Fibroblast of skin of scalp (primary cell): Measurements from ENCODE around the gene PTPRT. TPM values are rescaled to one million over a fixed set of nuclear protein-coding genes. Genes with fewer than 3 reads are reported as not detected.

Experiments
- DNase-seq: peaks from one replicate; pipeline ENCODE4 v3.0.0-alpha.2; 2013
- polyA plus RNA-seq, 2 experiments: library from polyadenylated mRNA; unstranded; fragments of 120-200 nt; gene quantifications; one replicate each; pipeline ENCODE4 v1.2.1, GENCODE V29; 2013; ENCODE audit not compliant: insufficient read length in 2 of 2

Gene PTPRT
- polyA plus RNA-seq (2013, experiment 1 of 2; ENCODE audit: insufficient read length), result not detected
- 0.32 TPM for polyA plus RNA-seq (2013, experiment 2 of 2; ENCODE audit: insufficient read length)

DNA sequence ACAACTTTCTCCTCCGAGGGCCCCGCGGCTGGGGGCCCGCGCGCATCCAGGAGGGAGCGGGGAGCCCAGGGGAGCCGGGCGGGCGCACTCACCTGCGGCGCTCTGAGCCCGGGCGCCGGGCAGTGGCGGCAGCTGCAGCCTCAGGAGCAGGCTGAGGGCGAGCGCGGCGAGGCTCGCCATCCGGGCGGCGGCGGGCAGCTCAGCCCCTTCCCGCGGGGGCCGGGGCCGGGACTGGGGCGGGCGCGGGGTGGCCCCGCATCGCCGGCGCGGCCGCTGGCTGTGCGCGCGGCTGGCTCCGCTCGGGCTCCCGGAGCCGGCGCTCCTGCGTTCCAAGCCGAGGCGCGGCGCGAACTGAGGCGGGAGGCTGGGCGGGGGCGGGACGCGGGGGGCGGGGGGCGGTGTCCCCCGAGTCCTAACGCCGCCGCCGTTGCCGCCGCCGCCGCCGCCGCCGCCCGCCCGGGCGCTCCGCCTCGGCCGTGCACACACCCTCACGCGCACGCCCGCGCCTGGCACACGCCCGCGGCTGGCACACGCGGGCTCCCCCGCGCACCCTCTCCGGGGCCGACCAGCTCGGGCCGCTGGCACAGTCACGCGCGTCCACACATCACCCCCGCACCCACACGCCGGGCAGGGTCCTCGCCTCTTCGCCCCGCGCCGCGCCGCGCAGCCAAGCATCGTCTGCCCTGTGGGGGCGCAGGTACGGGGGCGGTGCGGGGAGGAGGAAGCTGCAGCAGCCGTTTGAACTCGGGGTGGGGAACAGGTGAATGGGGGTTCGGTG is at the start of gene PTPRT:
PTPRT (minus strand) TSS at position 353 of the 778 bp plus-strand sequence; CDS start at position 180, 173 bp downstream.
- DNase-seq, result no peak

DNA sequence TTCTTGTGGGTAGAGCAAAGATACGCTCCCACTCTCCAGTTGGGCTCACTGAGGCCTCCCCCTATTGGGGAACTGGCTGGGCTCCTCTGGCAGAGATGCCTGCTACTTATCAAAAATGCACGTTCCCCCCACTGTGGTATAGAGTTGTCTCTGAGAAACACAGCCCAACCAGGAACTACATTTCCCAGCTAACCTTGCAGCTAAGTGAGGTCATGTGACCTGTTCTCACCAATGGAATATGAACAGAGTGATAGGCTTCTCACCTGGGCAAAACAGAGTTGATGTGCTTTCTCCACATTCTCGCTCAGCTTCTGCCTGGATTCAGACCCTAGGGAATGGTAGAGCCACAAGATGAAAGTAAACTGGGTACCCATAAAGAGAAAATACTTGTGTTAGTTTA is 49.1 kb upstream of the PTPRT start:
- DNase-seq, result no peak

DNA sequence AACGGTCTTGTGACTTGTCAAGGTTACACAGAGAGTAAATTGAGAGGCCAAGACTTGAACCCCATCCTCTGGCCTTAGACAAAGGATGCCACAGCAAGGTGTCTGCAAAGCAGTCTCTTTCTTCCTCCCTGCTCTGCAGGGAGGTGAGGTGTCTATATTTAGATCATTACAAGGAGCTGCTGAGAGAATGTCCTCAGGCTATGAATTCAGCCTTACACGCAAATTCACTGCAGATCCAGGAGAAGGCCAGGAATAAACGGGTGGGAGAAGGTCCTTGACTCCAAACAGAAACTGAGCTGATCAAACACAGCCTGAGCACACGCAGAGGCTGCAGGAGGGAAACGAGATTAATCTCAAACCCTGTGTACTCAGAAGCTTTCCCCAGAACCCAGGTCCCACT is 48.6 kb upstream of the PTPRT start:
- no peak for DNase-seq

DNA sequence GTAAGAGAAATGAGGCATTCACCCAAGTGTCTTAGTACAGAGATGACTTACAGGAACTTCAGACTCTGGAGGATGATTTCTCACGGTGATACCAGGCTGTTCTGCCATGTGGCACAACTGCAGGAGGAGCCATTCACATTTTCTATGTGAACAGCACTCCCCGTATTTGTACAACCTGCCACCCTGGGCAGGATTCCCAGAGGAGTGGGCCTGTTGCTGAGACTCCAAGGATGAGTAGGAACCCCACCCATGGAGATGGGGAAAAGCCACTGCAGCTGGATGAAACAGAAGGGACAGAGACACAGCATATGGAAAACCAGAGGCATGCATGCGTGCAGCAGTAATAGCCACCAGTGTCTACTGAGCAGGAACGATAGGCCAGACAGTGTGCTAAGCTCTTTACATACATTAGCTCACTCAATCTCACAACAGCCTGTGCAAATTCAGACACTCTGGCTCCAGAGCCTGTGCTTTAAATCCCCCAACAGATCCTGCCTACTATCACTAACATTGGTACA is 48.0 kb upstream of the PTPRT start:
- DNase-seq, result no peak

DNA sequence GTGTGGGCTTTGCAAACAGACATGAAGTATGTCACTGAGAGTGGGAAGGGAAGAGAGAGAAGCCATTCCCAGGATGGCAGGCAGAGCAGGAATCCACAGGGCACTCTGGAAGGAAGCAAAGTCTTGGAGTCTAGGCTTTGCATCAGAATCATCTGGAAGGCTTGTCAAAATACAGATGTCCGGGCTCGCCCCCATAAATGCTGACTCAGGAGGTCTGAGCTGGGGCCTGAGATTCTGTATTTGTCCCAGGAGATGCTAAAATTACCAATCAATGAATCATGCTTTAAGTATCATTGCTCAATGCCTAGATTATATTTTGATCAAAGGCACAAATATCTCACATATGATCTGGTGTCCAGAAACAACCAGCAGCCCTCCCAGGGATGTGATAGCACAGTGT is 46.3 kb upstream of the PTPRT start:
- DNase-seq, result no peak

DNA sequence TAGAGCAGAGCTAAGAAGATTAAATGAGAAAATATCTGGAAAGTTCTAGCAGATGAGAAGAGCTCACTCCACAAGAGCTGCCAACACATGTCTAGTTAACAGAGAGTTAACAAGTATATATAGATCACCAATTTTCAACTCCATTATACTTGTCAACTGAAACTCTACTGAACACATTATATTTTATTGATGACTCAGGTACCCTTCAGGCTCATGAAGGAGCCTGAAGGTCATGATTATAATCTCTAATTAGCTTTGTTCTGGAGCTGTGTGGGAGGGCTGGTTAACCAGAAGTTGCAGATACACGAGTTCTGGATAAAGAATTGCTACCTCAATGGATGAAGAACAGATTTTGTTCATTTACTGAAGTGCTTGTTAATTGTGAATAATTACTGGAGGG is 42.1 kb upstream of the PTPRT start:
- no peak for DNase-seq

DNA sequence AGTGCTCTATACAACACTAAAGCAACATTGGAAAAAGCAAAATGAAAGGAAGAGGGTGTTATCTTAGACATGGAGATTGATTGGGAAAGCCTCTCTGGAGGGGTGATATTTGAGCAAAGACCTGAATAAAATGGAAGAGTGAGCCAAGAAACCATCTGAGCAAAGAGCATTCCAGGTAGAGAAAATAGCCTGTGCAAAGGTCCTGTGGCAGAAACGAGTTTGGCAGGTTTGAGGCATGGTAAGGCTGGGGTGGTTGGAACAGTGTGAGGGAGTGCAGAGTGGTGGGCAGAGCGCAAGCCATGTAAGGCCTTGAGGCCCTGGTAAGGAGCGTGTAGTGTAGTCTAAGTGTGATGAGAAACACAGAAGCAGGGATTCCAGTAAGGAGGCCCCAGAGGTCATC is 40.0 kb upstream of the PTPRT start:
- DNase-seq, result no peak

DNA sequence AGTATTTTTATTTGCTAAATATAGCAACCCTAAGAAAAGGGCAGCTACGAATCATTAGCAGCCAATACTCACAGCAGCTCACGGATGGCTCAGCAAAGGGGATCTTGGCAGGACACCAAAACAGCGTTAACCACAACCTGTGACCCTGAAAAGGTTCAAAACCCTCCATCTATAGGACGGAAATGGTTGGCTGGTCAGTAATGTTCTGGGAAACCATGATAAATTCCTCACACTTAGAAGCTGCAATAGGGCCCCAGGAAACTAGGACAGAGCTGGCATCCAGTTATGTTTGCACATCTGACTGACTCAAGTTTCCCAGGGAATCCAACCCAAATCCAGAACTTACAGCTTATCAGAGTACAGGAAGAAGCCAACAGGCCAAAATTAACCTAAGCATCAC is 30.9 kb upstream of the PTPRT start:
- DNase-seq, result peak; percentile 24

DNA sequence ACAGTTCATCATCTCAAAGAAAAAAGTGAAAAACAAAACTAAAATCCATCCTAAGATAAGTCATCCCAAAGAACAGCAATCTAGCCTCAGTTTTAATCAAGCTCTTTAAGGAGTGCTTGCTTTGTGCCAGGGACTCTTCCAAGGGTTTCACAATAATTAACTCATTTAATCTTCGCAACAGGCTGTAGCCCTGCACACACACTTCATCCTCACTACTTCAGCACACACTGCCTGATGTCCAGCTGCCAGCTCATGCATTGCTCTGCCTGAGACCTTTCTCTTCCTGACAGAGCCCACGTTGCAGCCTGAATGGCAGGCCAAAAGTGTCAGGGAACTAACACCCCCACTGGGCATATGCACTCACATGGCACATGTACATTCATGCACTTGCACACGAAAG is 21.2 kb upstream of the PTPRT start:
- no peak for DNase-seq

DNA sequence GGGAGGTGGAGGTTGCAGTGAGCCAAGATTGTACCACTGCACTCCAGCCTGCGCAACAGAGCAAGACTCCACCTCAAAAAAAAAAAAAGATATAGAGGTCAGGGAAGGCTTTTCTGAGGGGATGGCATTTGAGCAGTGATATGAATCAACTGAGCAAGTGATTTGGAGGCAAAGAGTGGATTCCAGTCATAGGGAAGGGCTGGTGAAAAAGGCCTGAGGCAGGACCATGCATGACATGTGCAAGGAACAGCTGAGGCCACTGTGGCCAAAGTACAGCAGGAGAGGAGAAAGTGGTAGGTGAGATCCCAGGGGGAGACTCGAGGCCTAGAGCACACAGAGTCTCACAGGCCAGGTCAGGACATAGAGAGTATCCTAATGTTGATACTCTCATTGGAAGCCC is 20.1 kb upstream of the PTPRT start:
- no peak for DNase-seq

DNA sequence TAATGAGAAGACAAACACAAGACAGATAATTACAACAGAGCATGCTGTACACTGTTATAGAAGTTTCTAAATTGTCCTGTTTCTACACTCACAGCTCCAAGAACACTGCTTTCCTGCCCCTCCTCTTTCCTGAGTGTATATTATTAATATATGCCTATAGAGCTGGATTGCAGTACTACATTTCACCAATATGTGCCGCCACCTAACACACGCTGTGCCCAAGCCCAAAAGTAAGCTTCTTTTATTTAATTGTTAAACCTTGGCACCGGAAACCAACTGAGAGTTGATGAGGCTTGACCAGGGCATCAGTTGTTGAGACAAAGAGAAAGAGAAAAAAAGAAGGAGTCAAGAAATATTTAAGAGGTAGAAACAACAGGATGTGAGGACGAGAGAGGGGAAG is 16.0 kb upstream of the PTPRT start:
- no peak for DNase-seq

DNA sequence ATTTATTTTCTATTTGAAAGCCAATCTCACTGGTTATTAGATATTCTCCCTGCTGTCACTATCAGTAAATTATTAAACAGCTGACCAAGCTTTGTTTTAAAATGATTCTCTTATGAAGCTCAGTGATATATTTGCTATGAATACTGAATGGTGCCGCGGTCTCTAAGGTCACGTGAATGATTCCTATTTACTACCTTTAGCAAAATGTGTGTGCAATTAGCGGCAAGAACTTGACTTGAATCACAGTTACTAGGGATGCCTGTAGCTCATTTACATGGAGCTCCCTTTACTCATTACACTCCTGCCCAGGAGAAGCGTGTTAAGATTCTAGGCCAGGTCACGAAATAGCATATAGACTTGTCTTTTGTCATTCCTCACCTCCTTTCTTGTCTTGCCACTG is 12.4 kb upstream of the PTPRT start:
- no peak for DNase-seq

DNA sequence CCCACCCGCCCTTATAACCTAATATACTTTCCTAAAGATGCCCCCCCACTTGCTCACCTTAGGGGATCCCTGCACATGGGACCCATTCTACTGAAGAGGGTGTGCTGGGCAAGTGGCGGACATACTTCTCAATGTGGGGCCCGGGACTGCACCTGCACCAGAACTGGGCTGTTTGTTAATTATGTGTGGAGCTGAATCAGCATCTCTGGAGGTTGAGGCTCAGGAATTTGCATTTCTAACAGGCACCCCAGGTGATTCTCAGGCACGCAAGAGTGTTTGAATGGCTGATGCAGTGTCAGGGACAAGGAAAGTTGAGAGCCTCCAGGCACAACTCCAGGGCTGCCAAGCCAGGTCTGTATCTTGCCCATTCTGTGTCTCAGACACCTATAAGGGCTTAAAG is 8.9 kb upstream of the PTPRT start:
- DNase-seq, result no peak

DNA sequence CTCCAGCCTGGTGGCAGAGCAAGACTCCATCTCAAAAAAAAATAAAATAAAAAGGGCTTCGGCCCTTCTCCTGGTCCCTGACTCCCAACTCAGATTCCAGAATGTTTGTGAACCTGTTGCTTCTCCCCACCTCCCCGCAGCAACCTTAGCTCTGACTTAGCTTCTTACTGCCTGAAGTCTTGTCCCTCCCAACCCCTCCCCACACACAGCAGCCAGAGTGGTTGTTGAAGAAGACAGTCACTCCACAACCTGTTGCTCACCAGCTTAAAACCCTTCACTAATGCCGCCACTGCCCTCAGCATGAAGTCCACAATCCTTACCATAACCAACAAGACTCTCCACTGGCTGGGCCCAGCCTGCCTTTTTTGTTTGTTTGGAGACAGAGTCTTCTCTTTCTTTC is 6.5 kb upstream of the PTPRT start:
- DNase-seq, result no peak

DNA sequence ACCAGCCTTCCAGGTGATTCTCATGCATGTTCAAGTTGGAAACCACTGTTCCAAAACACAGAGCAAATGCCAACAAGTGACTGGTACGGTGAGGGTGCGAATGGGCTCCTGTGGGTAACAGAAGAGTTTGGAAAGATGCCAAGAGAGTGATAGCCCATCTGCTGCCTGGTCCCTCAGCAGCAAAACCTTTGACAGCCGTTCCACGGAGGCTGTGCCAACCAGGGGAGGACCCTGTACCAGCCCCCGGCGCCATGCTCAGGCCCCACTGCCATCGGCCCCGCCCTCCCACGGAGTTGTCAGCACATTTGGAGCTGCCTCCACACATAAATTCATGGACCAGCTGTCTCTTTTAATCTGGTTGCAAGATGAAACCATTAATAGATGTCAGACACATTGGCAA is 4.4 kb upstream of the PTPRT start:
- DNase-seq, result no peak

DNA sequence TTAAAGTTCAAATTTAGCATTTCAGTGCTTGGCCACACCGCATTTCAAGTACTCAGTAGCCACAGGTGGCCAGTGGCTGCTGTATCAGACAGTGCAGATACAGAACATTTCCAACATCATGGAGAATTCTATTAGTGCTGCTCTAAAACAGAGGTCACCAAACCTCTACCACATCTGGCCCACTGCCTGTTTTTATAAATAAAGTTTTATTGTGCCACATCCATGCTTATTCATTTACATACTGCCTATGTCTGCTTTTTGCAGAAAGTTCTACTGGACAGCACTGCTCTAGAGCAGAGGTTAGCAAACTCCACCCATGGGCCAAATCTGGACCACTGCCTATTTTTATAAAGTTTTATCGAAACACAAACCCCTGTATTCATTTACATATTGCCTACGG is 3.7 kb upstream of the PTPRT start:
- DNase-seq, result no peak

DNA sequence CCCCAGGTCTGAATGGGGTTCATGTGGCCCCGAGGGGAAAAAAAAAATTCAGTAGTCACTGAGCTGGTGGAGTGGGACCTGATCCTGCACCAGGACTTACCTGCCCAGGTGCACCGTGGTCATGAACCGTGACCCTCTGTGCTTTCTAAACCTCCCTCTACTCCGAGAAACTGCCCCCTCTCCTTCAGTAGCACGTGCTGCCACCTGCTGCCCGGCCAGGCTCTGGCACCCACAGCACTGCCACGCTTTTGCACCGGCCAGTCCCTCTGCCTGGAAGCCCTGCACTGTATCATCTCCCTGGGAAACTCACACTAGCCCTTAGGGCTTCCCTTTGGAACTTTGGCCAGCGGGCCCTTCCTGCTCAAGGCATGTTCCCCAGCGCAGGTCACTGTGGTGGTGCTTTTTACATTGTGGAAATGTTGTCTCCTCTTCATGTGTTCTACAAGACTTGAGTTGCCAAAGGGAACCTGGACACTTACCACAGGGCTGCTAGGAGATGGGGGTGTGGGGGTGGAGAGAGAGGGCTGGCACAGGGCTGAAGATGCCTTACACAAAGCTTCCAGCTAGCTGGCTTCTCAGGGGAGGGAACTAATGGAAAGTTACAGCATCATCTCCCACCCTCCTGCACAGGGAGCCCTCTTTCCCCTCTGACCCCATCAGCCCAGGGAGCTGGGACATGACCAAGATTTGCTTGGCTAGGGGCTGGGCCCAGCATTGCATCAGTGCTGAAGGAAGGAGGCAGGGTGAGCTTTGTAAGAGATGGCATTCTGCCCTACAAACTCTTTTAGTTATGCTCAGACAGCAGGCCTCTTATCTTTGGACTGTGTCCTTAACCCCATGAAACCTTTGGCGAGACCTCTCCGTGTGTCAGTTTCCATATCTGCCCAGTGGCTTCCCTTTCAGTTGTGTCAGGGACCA is 2.5 kb upstream of the PTPRT start:
- no peak for DNase-seq

DNA sequence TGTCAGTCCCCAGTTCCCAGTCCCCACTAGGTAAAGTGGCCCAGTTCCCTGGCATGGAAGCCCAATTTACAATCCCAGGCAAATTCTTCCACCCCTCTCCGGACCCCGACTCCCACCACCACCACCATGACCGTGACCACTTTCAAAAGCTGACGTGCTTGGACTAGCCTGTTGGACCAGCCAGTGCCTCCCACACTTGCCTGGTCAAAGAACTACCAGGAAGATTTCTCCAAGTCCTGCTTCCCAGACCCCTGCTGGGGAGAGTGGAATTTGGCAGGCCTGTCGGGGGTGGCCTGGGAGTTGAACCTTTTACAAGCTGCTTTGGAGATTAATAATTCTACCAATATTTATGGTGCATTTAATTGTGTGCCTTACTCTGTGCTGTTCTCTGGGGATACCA is 1.4 kb upstream of the PTPRT start:
- DNase-seq, result no peak

DNA sequence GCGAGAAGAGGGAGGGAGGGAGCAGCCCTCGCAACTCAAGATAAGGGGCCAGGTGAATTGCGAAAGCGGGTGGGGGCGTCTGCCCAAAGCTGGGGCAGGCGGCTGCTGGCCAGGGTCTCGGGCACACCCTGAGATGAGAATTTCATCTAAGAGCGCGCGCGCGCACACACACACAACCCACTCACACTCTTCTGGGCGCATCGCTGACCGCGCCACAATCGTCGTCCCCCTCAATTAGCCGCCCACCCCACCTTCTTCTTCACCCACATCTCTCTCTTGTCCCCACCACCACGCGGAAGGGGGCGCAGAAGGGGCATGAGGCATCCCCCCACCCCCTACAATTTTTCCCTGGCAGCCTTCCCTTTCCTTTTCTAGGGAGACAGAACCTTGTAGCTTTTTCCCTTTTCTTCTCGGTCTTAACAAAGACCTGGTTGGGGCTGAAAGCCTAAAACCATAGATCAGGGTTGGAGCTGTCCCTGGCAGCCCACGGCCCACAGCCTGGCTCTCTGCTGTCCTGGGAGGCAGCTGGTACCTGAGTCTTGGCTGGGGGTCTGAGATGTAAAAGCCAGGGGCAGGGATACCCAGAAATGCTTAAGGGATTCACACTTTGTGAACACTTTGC is 737 bp upstream of the PTPRT start:
- no peak for DNase-seq

DNA sequence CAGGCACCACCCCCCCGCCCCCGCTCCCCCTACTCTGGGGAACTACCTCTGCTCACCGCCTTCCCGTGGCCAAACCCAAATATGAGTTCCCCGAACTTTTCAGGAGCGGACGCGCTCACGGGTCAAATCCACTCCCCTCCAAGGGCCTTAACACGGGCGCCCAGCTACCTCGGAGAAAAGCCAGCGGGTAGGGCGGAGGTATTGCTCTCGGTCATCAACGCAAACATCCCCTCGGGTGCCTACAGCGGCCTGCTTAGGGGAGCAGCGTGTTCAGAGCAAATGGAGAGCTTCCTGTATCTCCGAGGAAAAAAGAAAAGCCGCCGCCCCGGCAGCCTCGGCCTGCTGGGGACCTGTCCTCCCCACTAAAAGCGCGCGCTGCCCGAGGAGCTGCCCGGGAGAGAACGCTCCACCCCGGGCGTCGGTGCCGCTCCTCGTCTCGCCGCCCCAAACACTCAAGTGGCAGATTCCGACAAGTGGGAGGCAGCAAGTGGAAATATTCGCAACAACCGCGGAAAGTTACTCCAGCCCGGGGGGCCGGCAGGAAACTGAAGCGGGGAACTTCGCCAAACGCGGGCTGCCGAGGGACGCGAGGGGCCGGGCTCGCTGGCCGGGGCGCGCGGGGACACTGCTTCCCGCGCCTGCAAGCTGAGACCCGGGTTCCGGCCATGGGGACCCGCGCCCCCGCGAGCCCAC is 699 bp downstream of the PTPRT start:
- no peak for DNase-seq

DNA sequence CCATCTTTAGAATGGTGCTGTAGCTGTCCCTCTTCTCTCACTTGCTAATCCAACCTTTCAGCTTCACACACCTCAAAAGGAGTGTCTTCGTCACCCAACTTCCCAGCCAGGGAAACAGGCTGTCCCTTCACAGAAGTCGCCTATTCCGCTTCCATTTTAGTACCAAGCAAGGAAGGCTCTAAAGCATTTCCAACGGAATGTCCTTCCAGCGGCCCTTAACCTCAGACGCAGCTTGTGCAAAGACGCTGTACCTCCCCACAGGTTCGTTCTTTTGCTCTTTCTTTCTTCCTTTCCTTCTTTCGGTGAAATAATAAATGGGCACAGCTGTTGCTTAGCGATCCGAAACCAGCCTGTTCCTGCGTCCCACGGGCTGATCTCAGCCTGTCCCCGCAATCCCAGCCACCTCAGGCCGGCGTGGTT is 1.5 kb downstream of the PTPRT start:
- no peak for DNase-seq

DNA sequence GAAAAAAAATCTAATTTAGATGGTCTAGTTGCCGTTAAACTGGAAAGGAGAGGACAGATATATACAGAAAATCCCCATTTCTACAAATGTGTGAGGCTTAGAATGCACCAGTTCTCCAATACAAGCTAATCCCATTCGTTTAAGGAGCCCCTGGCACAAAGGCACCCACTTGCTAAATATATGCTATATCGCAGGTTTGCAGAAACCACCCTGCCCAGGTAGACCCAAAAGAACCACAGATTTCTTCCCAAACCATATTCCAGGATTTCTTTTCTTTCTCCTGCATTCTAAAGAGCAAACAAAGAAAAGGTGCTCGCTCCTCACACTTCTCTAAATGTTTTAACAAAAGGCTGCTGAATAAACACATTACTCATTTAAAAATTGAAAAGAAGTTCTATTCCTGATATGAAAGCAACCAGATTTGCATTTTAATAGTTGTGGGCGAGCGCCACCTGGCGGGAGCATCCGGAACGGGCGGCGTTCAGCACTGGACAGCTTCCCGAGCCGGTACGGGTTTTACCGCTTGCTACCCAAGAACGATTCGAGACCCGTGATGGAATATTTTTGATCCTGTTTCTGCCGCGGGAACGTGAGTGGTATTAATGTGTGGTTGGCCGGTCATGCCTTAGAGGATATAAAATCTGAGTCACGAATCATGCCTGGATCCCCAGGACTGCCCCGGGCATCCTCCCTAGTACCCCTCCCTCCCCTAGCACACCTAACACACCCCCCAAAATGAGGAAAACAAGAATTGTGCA is 2.1 kb downstream of the PTPRT start:
- peak; percentile 48 for DNase-seq
